ENCODE data around the gene SEMA5A. TPM values are rescaled to one million over a fixed set of nuclear protein-coding genes. Genes with fewer than 3 reads are reported as not detected.

Gene SEMA5A
- total RNA-seq, 4 donors from 2014 or later: 15.0 to 81.0 (median 52.9) TPM

GRCh38 chr5:9324348-9325077 is 221.4 kb downstream of the SEMA5A start:
- in situ Hi-C loops (cut with MboI; ENCODE audit: low pct_ligation_motif_present in 1 of 4, low pct_unique_long_range_greater_than_20kb in 1 of 4, low sequenced_read_pairs in 3 of 4): no loop called here

DNA sequence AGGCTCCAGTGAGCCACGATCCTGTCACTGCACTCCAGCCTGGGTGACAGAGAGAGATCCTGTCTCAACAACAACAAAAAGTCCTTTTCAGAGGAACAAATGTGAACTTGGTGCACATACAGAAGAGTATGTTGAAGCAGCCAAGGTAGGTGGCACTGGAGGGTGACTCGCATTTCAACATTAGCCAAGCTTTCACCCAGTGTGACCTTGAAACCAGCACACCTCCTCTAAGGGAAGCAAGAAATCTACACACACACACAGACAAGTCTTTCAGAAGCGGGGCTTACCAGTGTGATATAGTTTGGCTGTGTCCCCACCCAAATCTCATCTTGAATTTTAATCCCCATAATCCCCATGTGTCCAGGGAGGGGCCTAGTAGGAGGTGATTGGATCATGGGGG is 225.2 kb downstream of the SEMA5A start:
- in situ Hi-C loops (cut with MboI; ENCODE audit: low pct_ligation_motif_present in 1 of 4, low pct_unique_long_range_greater_than_20kb in 1 of 4, low sequenced_read_pairs in 3 of 4): no loop called here

More at GRCh38 chr5:9324348-9325077, 221.4 kb downstream of the SEMA5A start:
- DNase-seq: no peak
- 79 to 93% methylated on average over 2 of the region's 2 CpGs for WGBS, 2 donors (ENCODE audit: low coverage in 1 of 2)
- intact Hi-C loops (cut with DNase I; ENCODE audit: low total_unique reads): no loop called here
- no peaks in the 10 kb centered on the region for H3K36me3 ChIP-seq
- H3K9me3 ChIP-seq: no peaks in the 10 kb centered on the region
- H3K4me3 ChIP-seq: no peak overlapping the region
- TF ChIP-seq CTCF (IDR thresholded peaks at IDR 0.05): no peak
- TF ChIP-seq POLR2AphosphoS5 (IDR thresholded peaks at IDR 0.05): no peak
- TF ChIP-seq POLR2A (IDR thresholded peaks at IDR 0.05): no peak
- no peak for TF ChIP-seq EP300 (IDR thresholded peaks at IDR 0.05; ENCODE audit: low read depth)
- H3K27me3 ChIP-seq: no peaks in the 10 kb centered on the region
- peaks cover 0 to 8% (median 3%) of the 10 kb centered on the region in 4 donors for H3K4me1 ChIP-seq
- no peak overlapping the region for H3K27ac ChIP-seq

GRCh38 chr5:9318031-9318430 is 227.8 kb downstream of the SEMA5A start:
- Histone ChIP-seq H3K4me1 (no peaks in the 10 kb centered on the region), H3K36me3 (no peaks in the 10 kb centered on the region), H3K27ac (no peak overlapping the region), H3K27me3 (no peaks in the 10 kb centered on the region), H3K9me3 (no peaks in the 10 kb centered on the region), H3K4me3 (no peak overlapping the region)
- in situ Hi-C loops (cut with MboI; ENCODE audit: low pct_ligation_motif_present in 1 of 4, low pct_unique_long_range_greater_than_20kb in 1 of 4, low sequenced_read_pairs in 3 of 4): no loop called here
- TF ChIP-seq EP300 (IDR thresholded peaks at IDR 0.05; ENCODE audit: low read depth) (no peak), POLR2AphosphoS5 (IDR thresholded peaks at IDR 0.05) (no peak), CTCF (IDR thresholded peaks at IDR 0.05) (no peak), POLR2A (IDR thresholded peaks at IDR 0.05) (no peak)
- DNase-seq: no peak
- intact Hi-C loops (cut with DNase I; ENCODE audit: low total_unique reads): no loop called here
- WGBS, 2 donors (ENCODE audit: low coverage in 1 of 2): 74 to 75% methylated on average over 4 to 6 of the region's 6 CpGs

More for the DNA sequence above, 225.2 kb downstream of the SEMA5A start:
- H3K4me1 ChIP-seq: peaks cover 0 to 3% (median under 1%) of the 10 kb centered on the region in 4 donors
- H3K9me3 ChIP-seq: no peaks in the 10 kb centered on the region
- no peaks in the 10 kb centered on the region for H3K36me3 ChIP-seq
- no peaks in the 10 kb centered on the region for H3K27me3 ChIP-seq
- WGBS, 2 donors (ENCODE audit: low coverage in 1 of 2): 88 to 100% methylated on average over 1 to 3 of the region's 3 CpGs
- no peak overlapping the region for H3K27ac ChIP-seq
- TF ChIP-seq EP300 (IDR thresholded peaks at IDR 0.05; ENCODE audit: low read depth) (no peak), POLR2AphosphoS5 (IDR thresholded peaks at IDR 0.05) (no peak), POLR2A (IDR thresholded peaks at IDR 0.05) (no peak), CTCF (IDR thresholded peaks at IDR 0.05) (no peak)
- DNase-seq: no peak
- intact Hi-C loops (cut with DNase I; ENCODE audit: low total_unique reads): no loop called here
- H3K4me3 ChIP-seq: no peak overlapping the region

DNA sequence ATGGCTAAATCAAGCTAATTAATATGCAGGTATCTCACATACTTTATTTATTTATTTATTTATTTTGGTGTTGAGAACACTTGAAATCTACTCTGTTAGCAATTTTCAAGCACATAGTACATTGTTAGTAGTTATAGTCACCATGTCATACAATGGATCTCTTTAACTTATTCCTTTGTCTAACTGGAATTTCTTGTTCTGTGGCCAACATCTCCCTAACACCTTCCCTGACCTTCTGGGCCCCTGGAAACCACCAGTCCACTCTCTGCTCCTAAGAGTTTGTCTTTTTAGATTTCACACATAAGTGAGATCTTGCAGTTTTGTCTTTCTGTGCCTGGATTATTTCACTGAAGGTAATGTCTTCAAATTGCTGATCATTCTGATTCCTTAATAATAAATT is 229.1 kb downstream of the SEMA5A start:
- Histone ChIP-seq H3K4me1 (no peaks in the 10 kb centered on the region), H3K36me3 (no peaks in the 10 kb centered on the region), H3K27ac (no peak overlapping the region), H3K9me3 (no peaks in the 10 kb centered on the region), H3K4me3 (no peak overlapping the region), H3K27me3 (no peaks in the 10 kb centered on the region)
- in situ Hi-C loops (cut with MboI; ENCODE audit: low pct_ligation_motif_present in 1 of 4, low pct_unique_long_range_greater_than_20kb in 1 of 4, low sequenced_read_pairs in 3 of 4) (no loop called here), intact Hi-C loops (cut with DNase I; ENCODE audit: low total_unique reads) (no loop called here)
- no peak for TF ChIP-seq POLR2A (IDR thresholded peaks at IDR 0.05)
- DNase-seq: no peak

DNA sequence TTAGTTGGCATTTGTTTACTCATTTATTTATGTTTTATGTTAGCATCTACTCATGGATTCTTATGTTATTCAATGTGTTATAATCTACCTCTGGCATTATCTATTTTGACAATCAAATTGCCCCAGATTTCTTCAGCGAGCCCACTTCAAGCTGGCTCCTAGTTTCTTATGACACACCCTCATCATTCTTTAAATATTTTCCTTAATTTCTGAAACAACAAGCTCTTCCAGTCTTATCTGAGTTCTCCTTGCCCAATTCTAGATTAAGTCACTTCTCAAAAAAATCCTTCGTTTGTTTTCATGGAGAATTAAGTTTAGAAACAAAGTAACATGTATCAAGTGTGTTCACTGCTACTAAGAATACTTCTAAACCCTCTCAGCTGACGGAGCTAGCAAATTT is 229.8 kb downstream of the SEMA5A start:
- no peaks in the 10 kb centered on the region for H3K36me3 ChIP-seq
- no peak overlapping the region for H3K27ac ChIP-seq
- no peaks in the 10 kb centered on the region for H3K27me3 ChIP-seq
- no peaks in the 10 kb centered on the region for H3K4me1 ChIP-seq
- TF ChIP-seq POLR2AphosphoS5 (IDR thresholded peaks at IDR 0.05): no peak
- TF ChIP-seq EP300 (IDR thresholded peaks at IDR 0.05; ENCODE audit: low read depth): no peak
- no peak for TF ChIP-seq CTCF (IDR thresholded peaks at IDR 0.05)
- TF ChIP-seq POLR2A (IDR thresholded peaks at IDR 0.05): no peak
- WGBS, 2 donors (ENCODE audit: low coverage in 1 of 2): 80 to 91% methylated on average over 3 of the region's 3 CpGs
- intact Hi-C loops (cut with DNase I; ENCODE audit: low total_unique reads): no loop called here
- no peak overlapping the region for H3K4me3 ChIP-seq
- DNase-seq: no peak
- H3K9me3 ChIP-seq: no peaks in the 10 kb centered on the region
- in situ Hi-C loops (cut with MboI; ENCODE audit: low pct_ligation_motif_present in 1 of 4, low pct_unique_long_range_greater_than_20kb in 1 of 4, low sequenced_read_pairs in 3 of 4): no loop called here
